GM12864 (cell line): ENCODE data around the gene TMEM255B.

Source experiments
- DNase-seq: peaks from one replicate; pipeline ENCODE4 v3.0.0-alpha.2; 2011; ENCODE audit warnings: low read depth
- H3K4me3 ChIP-seq: 2 replicates; pipeline ENCODE4 v1.5.1; 2011; ENCODE audit warnings: mild to moderate bottlenecking, low read depth, low read length, control low read depth
- TF ChIP-seq, protein P1 (sequence below): IDR thresholded peaks from 2 replicates; pipeline ENCODE4 v1.5.1; 2011; ENCODE audit warnings: low read depth, mild to moderate bottlenecking, moderate library complexity, low read length, control low read depth, inconsistent platforms; ENCODE audit errors: missing control alignments

The TMEM255B gene

GRCh38 chr13:113855012-113855921 lies 96.2 kb downstream of the TMEM255B start:
- DNase-seq: no peak

DNA sequence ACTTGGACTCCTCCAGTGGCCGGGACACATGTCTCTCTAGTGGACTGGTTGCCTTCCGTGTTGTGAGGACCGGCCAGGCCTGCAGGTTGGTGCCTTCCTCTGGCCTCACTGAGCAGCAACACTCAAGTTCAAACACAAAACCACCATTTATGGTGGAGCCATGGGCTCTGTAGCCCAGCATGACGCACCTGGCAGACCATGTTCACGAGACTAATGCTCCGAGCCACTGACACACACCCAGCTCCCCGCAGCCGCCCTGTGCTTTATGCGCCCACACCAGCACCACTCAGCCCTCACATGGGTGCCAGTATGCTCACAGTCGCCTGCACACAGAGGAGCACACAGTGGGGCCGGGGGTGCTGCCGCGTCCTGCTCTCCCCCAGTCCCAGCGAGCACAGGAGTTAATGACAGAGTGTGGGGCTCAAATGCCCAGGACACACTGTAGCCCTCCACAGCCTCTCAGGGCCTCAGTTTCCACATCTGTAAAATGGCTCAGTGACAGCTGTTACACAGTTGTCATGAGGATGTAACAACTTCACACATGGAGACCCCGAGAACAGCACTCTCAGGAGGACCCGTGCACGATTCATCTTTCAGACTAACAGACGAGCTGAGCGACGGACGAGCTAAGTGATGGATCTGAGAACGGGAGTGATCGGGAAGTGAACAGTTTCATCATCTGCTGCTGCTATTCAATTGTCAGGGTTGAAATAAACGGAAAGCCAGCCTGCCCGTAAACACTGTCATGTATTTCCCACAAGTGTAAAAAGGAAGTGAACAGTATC lies 97.1 kb downstream of the TMEM255B start:
- TF ChIP-seq, protein P1, sequence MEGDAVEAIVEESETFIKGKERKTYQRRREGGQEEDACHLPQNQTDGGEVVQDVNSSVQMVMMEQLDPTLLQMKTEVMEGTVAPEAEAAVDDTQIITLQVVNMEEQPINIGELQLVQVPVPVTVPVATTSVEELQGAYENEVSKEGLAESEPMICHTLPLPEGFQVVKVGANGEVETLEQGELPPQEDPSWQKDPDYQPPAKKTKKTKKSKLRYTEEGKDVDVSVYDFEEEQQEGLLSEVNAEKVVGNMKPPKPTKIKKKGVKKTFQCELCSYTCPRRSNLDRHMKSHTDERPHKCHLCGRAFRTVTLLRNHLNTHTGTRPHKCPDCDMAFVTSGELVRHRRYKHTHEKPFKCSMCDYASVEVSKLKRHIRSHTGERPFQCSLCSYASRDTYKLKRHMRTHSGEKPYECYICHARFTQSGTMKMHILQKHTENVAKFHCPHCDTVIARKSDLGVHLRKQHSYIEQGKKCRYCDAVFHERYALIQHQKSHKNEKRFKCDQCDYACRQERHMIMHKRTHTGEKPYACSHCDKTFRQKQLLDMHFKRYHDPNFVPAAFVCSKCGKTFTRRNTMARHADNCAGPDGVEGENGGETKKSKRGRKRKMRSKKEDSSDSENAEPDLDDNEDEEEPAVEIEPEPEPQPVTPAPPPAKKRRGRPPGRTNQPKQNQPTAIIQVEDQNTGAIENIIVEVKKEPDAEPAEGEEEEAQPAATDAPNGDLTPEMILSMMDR: no peak
- no peak overlapping the region for H3K4me3 ChIP-seq

More at GRCh38 chr13:113855012-113855921, 96.2 kb downstream of the TMEM255B start:
- TF ChIP-seq, protein P1: no peak
- no peak overlapping the region for H3K4me3 ChIP-seq

DNA sequence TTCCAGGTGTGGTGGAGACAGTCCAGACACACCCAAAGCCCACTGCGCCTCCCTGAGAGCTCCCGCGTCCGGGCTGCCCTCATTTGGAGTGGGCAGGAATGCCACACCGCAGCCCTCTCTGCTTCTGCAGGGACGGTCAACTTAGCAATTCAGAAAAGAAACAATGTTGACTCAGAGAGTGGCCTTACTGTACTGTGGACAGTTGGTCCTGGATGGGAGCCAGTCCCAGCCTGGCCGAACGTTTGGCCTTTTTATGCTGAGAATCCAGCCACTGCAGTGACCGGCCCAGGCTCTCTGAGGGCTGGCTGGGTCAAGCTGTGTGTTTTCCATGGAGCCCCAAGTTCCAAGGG lies 97.7 kb downstream of the TMEM255B start:
- no peak overlapping the region for H3K4me3 ChIP-seq
- DNase-seq: no peak
- TF ChIP-seq, protein P1: no peak

More for the DNA sequence above, 97.1 kb downstream of the TMEM255B start:
- DNase-seq: no peak

- TF ChIP-seq, protein P1: no peak
- no peak overlapping the region for H3K4me3 ChIP-seq
- no peak for DNase-seq
Observed at GRCh38 chr13:113857531-113858195, 98.6 kb downstream of the TMEM255B start.

GRCh38 chr13:113859311-113860050 lies 100.5 kb downstream of the TMEM255B start:
- DNase-seq: no peak
- TF ChIP-seq, protein P1: no peak
- H3K4me3 ChIP-seq: no peak overlapping the region

GRCh38 chr13:113860051-113860664 lies 101.1 kb downstream of the TMEM255B start:
- TF ChIP-seq, protein P1: no peak
- no peak for DNase-seq
- H3K4me3 ChIP-seq: no peak overlapping the region
